ENCODE results near the gene LRRTM3.

Gene LRRTM3

DNA sequence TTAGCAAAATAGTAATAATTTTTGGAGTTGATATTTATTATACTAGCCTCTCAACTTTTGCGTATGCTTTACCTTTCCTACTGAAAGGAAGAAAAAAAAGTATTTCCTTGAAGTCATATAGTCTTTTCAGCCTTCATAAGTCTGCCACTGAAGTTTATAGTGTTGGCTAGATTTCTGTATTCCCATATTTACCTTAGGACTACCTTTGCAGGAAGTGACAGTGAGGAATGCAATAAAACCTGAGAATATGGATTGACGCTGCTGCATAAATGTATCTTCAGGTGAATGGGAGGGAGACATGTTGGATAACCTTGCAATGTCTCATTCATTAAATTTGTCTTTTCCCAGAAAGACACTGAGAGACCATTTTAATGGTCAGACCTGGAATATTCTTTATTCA lies 6.6 kb upstream of the LRRTM3 start:
- Histone ChIP-seq H3K27me3 (ENCODE audit: insufficient read depth, low read depth) (no peaks in the 10 kb centered on the region), H2AFZ (ENCODE audit: low read depth) (no peak overlapping the region), H3K27ac (no peak overlapping the region), H3K4me3 (IDR thresholded peaks at IDR 0.05; ENCODE audit: insufficient read depth, low read depth, low read length) (no peak overlapping the region), H3K36me3 (ENCODE audit: insufficient read depth) (no peaks in the 10 kb centered on the region), H3K9ac (no peak overlapping the region), H4K20me1 (ENCODE audit: insufficient read depth) (no peaks in the 10 kb centered on the region), H3K4me1 (ENCODE audit: low read depth, poor library complexity, severe bottlenecking) (no peaks in the 10 kb centered on the region), H3K79me2 (ENCODE audit: insufficient read depth, low read depth) (no peaks in the 10 kb centered on the region), H3K4me2 (no peak overlapping the region)
- TF ChIP-seq CTCF (conservative IDR thresholded peaks at IDR 0.05; ENCODE audit: low read depth, low read length): no peak

GRCh38 chr10:66924674-66925345 lies 1.0 kb upstream of the LRRTM3 start:
- Histone ChIP-seq H3K79me2 (ENCODE audit: insufficient read depth, low read depth) (no peaks in the 10 kb centered on the region), H3K36me3 (ENCODE audit: insufficient read depth) (no peaks in the 10 kb centered on the region), H3K4me3 (IDR thresholded peaks at IDR 0.05; ENCODE audit: insufficient read depth, low read depth, low read length) (no peak overlapping the region), H3K27ac (no peak overlapping the region), H3K4me2 (no peak overlapping the region), H2AFZ (ENCODE audit: low read depth) (no peak overlapping the region), H3K4me1 (ENCODE audit: low read depth, poor library complexity, severe bottlenecking) (no peaks in the 10 kb centered on the region), H3K9ac (no peak overlapping the region), H4K20me1 (ENCODE audit: insufficient read depth) (no peaks in the 10 kb centered on the region), H3K27me3 (ENCODE audit: insufficient read depth, low read depth) (no peaks in the 10 kb centered on the region)
- no peak for TF ChIP-seq CTCF (conservative IDR thresholded peaks at IDR 0.05; ENCODE audit: low read depth, low read length)

- Histone ChIP-seq H3K79me2 (ENCODE audit: insufficient read depth, low read depth) (no peaks in the 10 kb centered on the region), H3K4me3 (IDR thresholded peaks at IDR 0.05; ENCODE audit: insufficient read depth, low read depth, low read length) (no peak overlapping the region), H3K36me3 (ENCODE audit: insufficient read depth) (no peaks in the 10 kb centered on the region), H2AFZ (ENCODE audit: low read depth) (no peak overlapping the region), H4K20me1 (ENCODE audit: insufficient read depth) (no peaks in the 10 kb centered on the region), H3K9ac (no peak overlapping the region), H3K4me1 (ENCODE audit: low read depth, poor library complexity, severe bottlenecking) (no peaks in the 10 kb centered on the region), H3K4me2 (no peak overlapping the region), H3K27me3 (ENCODE audit: insufficient read depth, low read depth) (no peaks in the 10 kb centered on the region), H3K27ac (no peak overlapping the region)
- TF ChIP-seq CTCF (conservative IDR thresholded peaks at IDR 0.05; ENCODE audit: low read depth, low read length): no peak
These were observed 463 bp upstream of the LRRTM3 start for GRCh38 chr10:66925373-66925772.

DNA sequence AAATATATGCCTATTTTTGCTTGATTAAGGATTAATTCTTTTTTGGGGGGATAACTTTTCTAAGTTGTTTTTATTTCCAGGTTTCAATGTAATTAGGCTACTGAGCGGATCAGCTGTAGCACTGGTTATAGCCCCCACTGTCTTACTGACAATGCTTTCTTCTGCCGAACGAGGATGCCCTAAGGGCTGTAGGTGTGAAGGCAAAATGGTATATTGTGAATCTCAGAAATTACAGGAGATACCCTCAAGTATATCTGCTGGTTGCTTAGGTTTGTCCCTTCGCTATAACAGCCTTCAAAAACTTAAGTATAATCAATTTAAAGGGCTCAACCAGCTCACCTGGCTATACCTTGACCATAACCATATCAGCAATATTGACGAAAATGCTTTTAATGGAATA lies 1.0 kb downstream of the LRRTM3 start:
- Histone ChIP-seq H3K27ac (no peak overlapping the region), H3K79me2 (ENCODE audit: insufficient read depth, low read depth) (no peaks in the 10 kb centered on the region), H3K4me1 (ENCODE audit: low read depth, poor library complexity, severe bottlenecking) (no peaks in the 10 kb centered on the region), H3K36me3 (ENCODE audit: insufficient read depth) (no peaks in the 10 kb centered on the region), H4K20me1 (ENCODE audit: insufficient read depth) (no peaks in the 10 kb centered on the region), H3K9ac (no peak overlapping the region), H3K27me3 (ENCODE audit: insufficient read depth, low read depth) (no peaks in the 10 kb centered on the region), H3K4me2 (no peak overlapping the region), H2AFZ (ENCODE audit: low read depth) (no peak overlapping the region), H3K4me3 (IDR thresholded peaks at IDR 0.05; ENCODE audit: insufficient read depth, low read depth, low read length) (no peak overlapping the region)
- no peak for TF ChIP-seq CTCF (conservative IDR thresholded peaks at IDR 0.05; ENCODE audit: low read depth, low read length)

All from KMS-11 (cell line).